ENCODE data around the gene DHX36.

DHX36 gene, protein sequence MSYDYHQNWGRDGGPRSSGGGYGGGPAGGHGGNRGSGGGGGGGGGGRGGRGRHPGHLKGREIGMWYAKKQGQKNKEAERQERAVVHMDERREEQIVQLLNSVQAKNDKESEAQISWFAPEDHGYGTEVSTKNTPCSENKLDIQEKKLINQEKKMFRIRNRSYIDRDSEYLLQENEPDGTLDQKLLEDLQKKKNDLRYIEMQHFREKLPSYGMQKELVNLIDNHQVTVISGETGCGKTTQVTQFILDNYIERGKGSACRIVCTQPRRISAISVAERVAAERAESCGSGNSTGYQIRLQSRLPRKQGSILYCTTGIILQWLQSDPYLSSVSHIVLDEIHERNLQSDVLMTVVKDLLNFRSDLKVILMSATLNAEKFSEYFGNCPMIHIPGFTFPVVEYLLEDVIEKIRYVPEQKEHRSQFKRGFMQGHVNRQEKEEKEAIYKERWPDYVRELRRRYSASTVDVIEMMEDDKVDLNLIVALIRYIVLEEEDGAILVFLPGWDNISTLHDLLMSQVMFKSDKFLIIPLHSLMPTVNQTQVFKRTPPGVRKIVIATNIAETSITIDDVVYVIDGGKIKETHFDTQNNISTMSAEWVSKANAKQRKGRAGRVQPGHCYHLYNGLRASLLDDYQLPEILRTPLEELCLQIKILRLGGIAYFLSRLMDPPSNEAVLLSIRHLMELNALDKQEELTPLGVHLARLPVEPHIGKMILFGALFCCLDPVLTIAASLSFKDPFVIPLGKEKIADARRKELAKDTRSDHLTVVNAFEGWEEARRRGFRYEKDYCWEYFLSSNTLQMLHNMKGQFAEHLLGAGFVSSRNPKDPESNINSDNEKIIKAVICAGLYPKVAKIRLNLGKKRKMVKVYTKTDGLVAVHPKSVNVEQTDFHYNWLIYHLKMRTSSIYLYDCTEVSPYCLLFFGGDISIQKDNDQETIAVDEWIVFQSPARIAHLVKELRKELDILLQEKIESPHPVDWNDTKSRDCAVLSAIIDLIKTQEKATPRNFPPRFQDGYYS

DNA sequence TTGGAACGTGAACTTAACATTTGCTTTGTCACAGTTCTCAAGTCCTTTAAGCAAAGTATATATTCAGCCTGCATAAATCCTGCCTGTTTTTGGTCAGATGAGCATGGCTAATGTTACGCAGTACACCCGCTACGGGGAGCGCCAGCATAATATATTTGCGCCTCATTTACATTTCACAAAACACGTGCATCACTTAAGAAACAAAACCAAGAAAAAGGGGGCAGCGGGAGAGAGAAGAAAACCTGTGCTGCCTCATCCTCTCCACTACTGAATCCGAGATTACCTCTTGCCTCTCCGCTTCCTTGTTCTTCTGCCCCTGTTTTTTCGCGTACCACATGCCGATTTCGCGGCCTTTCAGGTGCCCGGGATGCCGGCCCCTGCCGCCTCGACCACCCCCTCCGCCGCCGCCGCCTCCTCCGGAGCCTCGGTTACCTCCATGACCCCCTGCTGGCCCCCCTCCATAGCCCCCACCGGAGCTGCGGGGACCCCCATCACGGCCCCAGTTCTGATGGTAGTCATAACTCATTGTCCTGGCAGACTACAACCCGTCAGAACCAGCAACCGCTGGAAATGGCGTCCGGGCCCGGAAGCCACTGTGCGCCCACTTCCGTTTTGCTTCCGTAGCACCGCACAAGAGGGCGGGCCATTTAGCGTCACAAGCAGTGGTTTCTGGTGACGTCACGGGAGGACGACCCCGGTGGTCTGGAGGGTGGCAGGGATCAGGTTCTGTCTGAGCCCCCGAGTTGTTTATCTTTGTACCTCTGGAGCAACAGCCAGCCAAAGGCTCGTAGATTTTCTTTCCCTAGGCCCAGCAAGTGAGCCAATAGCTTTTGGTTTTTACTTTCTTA is at the start of gene DHX36:
TSS of gene DHX36 (minus strand) at position 597 of the 848 bp plus-strand sequence. CDS start at position 526, 71 bp downstream.
- peak; percentile 91 for DNase-seq (ENCODE audit: low read depth)
- H3K4me3 ChIP-seq (ENCODE audit: low read depth, low read length), result peak within 1 kb of the TSS; percentile 99
- TF ChIP-seq, protein P1, sequence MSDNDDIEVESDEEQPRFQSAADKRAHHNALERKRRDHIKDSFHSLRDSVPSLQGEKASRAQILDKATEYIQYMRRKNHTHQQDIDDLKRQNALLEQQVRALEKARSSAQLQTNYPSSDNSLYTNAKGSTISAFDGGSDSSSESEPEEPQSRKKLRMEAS (IDR thresholded peaks at IDR 0.05; ENCODE audit: low read depth, low read length), result peak; percentile 78
- TF ChIP-seq MYC (IDR thresholded peaks at IDR 0.05; ENCODE audit: low read depth, low read length) (peak; percentile 59; the same call in 1 of the 2 replicates), POLR2A (IDR thresholded peaks at IDR 0.05; ENCODE audit: extremely low read depth, insufficient read length) (peak; percentile 85)
- TF ChIP-seq, protein P2, sequence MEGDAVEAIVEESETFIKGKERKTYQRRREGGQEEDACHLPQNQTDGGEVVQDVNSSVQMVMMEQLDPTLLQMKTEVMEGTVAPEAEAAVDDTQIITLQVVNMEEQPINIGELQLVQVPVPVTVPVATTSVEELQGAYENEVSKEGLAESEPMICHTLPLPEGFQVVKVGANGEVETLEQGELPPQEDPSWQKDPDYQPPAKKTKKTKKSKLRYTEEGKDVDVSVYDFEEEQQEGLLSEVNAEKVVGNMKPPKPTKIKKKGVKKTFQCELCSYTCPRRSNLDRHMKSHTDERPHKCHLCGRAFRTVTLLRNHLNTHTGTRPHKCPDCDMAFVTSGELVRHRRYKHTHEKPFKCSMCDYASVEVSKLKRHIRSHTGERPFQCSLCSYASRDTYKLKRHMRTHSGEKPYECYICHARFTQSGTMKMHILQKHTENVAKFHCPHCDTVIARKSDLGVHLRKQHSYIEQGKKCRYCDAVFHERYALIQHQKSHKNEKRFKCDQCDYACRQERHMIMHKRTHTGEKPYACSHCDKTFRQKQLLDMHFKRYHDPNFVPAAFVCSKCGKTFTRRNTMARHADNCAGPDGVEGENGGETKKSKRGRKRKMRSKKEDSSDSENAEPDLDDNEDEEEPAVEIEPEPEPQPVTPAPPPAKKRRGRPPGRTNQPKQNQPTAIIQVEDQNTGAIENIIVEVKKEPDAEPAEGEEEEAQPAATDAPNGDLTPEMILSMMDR (IDR thresholded peaks at IDR 0.05; ENCODE audit: low read depth, low read length), result no peak

DNA sequence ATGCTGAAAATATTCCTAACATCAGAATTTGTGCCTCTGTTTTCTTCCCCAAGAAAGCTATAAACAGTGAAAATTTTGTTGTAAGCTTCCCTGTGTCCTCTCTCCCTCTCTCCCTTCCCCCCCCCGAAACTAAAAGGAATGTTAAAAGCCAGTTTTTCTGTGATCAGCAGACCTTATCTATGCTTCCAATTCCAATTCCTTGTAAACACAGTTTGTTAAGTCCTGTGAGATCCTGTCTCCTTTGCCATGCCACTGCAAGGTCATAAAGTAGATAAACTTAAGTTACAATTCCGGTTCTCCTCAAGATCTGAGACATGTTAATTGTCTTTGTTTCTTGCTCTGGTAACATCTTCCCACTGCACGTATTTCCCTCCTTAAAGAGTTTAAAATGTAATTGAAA is 42.9 kb upstream of the DHX36 start:
- no peak for TF ChIP-seq MYC (IDR thresholded peaks at IDR 0.05; ENCODE audit: low read depth, low read length)
- TF ChIP-seq, protein P2 (IDR thresholded peaks at IDR 0.05; ENCODE audit: low read depth, low read length), result no peak
- TF ChIP-seq, protein P1 (IDR thresholded peaks at IDR 0.05; ENCODE audit: low read depth, low read length), result no peak
- TF ChIP-seq POLR2A (IDR thresholded peaks at IDR 0.05; ENCODE audit: extremely low read depth, insufficient read length), result no peak
- no peak for DNase-seq (ENCODE audit: low read depth)

DNA sequence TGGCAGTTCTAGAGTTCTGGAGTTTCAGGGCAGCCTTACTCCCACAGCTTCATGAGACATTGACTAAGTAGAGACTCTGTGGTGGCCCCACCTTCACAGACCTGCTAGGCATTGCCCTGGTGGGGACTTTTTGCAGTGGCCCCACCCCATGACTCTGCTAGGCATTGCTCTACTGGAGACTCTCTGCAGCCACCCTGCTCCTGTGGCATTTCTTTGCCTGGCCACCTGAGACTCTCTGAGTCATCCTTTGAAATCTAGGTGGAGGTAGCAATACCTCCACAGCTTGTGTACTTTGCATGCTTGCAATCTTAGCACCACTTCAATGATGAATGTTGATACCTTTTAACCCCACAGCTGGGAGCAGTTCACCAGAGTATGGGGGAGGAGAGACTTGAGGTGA is 40.6 kb upstream of the DHX36 start:
- TF ChIP-seq, protein P2 (IDR thresholded peaks at IDR 0.05; ENCODE audit: low read depth, low read length), result no peak
- no peak for TF ChIP-seq MYC (IDR thresholded peaks at IDR 0.05; ENCODE audit: low read depth, low read length)
- TF ChIP-seq, protein P1 (IDR thresholded peaks at IDR 0.05; ENCODE audit: low read depth, low read length), result no peak
- TF ChIP-seq POLR2A (IDR thresholded peaks at IDR 0.05; ENCODE audit: extremely low read depth, insufficient read length), result no peak
- no peak for DNase-seq (ENCODE audit: low read depth)
- no peak overlapping the region for H3K4me3 ChIP-seq (ENCODE audit: low read depth, low read length)

More for the DNA sequence above, 42.9 kb upstream of the DHX36 start:
- no peak overlapping the region for H3K4me3 ChIP-seq (ENCODE audit: low read depth, low read length)

DNA sequence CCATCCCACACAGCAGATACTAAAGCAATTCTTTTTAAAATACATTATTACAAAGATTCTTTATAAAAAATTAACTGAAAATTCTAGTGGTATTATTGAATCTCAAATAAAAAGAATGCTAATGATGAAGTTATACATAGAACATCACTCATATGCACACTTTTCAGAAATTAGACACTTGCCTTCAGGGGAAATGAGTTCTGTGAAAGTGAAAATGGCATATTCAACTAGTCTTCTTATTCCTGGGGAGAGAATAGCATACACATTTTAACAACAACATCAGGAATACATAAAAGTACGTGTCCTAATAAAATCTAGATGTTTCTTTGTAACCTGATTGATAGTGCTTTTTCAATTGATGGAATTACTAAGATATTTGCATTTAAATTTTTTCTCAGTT is 36.8 kb upstream of the DHX36 start:
- no peak overlapping the region for H3K4me3 ChIP-seq (ENCODE audit: low read depth, low read length)
- TF ChIP-seq, protein P2 (IDR thresholded peaks at IDR 0.05; ENCODE audit: low read depth, low read length), result no peak
- TF ChIP-seq POLR2A (IDR thresholded peaks at IDR 0.05; ENCODE audit: extremely low read depth, insufficient read length) (no peak), MYC (IDR thresholded peaks at IDR 0.05; ENCODE audit: low read depth, low read length) (no peak)
- TF ChIP-seq, protein P1 (IDR thresholded peaks at IDR 0.05; ENCODE audit: low read depth, low read length), result no peak
- no peak for DNase-seq (ENCODE audit: low read depth)

DNA sequence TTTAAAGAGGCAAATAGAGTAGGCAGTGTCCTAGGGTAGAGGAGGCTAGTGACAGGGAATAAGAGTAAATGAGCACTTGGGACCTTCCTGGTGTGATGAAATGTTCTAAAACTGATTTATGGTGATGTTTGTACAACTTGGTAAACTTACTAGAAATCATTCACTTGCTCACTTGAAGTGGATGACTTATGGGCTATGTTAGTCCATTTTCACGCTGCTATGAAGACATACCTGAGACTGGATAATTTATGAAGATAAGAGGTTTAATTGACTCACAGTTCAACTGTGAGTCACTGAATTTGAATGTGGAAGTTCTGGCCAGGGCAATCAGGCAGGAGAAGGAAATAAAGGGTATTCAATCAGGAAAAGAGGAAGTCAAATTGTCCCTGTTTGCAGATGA is 31.7 kb upstream of the DHX36 start:
- TF ChIP-seq, protein P1 (IDR thresholded peaks at IDR 0.05; ENCODE audit: low read depth, low read length), result no peak
- TF ChIP-seq MYC (IDR thresholded peaks at IDR 0.05; ENCODE audit: low read depth, low read length) (no peak), POLR2A (IDR thresholded peaks at IDR 0.05; ENCODE audit: extremely low read depth, insufficient read length) (no peak)
- TF ChIP-seq, protein P2 (IDR thresholded peaks at IDR 0.05; ENCODE audit: low read depth, low read length), result no peak
- DNase-seq (ENCODE audit: low read depth), result peak; percentile 1
- H3K4me3 ChIP-seq (ENCODE audit: low read depth, low read length), result no peak overlapping the region

Data from NB4 (cell line).